Stimulated activated CD4-positive, alpha-beta T cell treated with anti-CD3 and anti-CD28 coated beads, Interleukin-4, amount 100 ng/mL, for 4 hours (primary cell): ENCODE data around the gene GTF3C5.

ENCODE experiments used
- DNase-seq, 2 experiments: peaks; one replicate each; pipeline ENCODE4 v3.0.0-alpha.2; 2020

GTF3C5 gene

GRCh38 chr9:133031496-133031911, 707 bp downstream of the GTF3C5 start:
- no peak for DNase-seq

- DNase-seq = no peak
Measured at GRCh38 chr9:133032171-133032570, 1.4 kb downstream of the GTF3C5 start.

- DNase-seq = no peak
Measured at GRCh38 chr9:133035669-133036068, 4.9 kb downstream of the GTF3C5 start.

GRCh38 chr9:133037775-133038515, 7.1 kb downstream of the GTF3C5 start:
- DNase-seq = no peak

GRCh38 chr9:133040892-133041479, 10.2 kb downstream of the GTF3C5 start:
- peak; percentile 24 to 34 for DNase-seq

- DNase-seq = no peak
Measured at GRCh38 chr9:133041958-133042357, 11.2 kb downstream of the GTF3C5 start.

- no peak for DNase-seq
Measured at GRCh38 chr9:133042676-133043075, 11.9 kb downstream of the GTF3C5 start.

GRCh38 chr9:133043449-133044035, 12.7 kb downstream of the GTF3C5 start:
- DNase-seq = no peak

GRCh38 chr9:133044125-133044524, 13.3 kb downstream of the GTF3C5 start:
- no peak for DNase-seq

GRCh38 chr9:133044661-133045060, 13.9 kb downstream of the GTF3C5 start:
- peak in 1 of 2 experiments; percentile 37 for DNase-seq

- no peak for DNase-seq
Measured at GRCh38 chr9:133045132-133045531, 14.3 kb downstream of the GTF3C5 start.

GRCh38 chr9:133046196-133046899, 15.6 kb downstream of the GTF3C5 start:
- DNase-seq = no peak

GRCh38 chr9:133046900-133047295, 16.1 kb downstream of the GTF3C5 start:
- DNase-seq = no peak

GRCh38 chr9:133048595-133048994, 17.8 kb downstream of the GTF3C5 start:
- DNase-seq = peak in 1 of 2 experiments; percentile 10

GRCh38 chr9:133049043-133049442, 18.2 kb downstream of the GTF3C5 start:
- no peak for DNase-seq

- no peak for DNase-seq
Measured at GRCh38 chr9:133050142-133050541, 19.3 kb downstream of the GTF3C5 start.

- no peak for DNase-seq
Measured at GRCh38 chr9:133050781-133051180, 20.0 kb downstream of the GTF3C5 start.

- no peak for DNase-seq
Measured at GRCh38 chr9:133051281-133051900, 20.6 kb downstream of the GTF3C5 start.

GRCh38 chr9:133051966-133052539, 21.3 kb downstream of the GTF3C5 start:
- DNase-seq = no peak

GRCh38 chr9:133054194-133054890, 23.5 kb downstream of the GTF3C5 start:
- DNase-seq = no peak

GRCh38 chr9:133054966-133055365, 24.2 kb downstream of the GTF3C5 start:
- DNase-seq = no peak

- no peak for DNase-seq
Measured at GRCh38 chr9:133055788-133056420, 25.1 kb downstream of the GTF3C5 start.
